ENCODE data around the gene SCAF4. TPM values are rescaled to one million over a fixed set of nuclear protein-coding genes. Genes with fewer than 3 reads are reported as not detected.

SCAF4 gene
- total and polyA plus RNA-seq, 9 of the 15 experiments (the other 6 are each of a cell fraction or from before 2014, with no cell fraction given) = 2.3 to 55.7 (median 17.2) TPM

GRCh38 chr21:31659536-31660258 lies 72.2 kb downstream of the SCAF4 start, which contains the start of gene SOD1 (continued):
- TF ChIP-seq, protein P1, sequence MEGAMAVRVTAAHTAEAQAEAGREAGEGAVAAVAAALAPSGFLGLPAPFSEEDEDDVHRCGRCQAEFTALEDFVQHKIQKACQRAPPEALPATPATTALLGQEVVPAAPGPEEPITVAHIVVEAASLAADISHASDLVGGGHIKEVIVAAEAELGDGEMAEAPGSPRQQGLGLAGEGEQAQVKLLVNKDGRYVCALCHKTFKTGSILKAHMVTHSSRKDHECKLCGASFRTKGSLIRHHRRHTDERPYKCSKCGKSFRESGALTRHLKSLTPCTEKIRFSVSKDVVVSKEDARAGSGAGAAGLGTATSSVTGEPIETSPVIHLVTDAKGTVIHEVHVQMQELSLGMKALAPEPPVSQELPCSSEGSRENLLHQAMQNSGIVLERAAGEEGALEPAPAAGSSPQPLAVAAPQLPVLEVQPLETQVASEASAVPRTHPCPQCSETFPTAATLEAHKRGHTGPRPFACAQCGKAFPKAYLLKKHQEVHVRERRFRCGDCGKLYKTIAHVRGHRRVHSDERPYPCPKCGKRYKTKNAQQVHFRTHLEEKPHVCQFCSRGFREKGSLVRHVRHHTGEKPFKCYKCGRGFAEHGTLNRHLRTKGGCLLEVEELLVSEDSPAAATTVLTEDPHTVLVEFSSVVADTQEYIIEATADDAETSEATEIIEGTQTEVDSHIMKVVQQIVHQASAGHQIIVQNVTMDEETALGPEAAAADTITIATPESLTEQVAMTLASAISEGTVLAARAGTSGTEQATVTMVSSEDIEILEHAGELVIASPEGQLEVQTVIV (CRISPR knock-in tag; IDR thresholded peaks at IDR 0.05; ENCODE audit: borderline replicate concordance) = no peak
- TF ChIP-seq TAF1 (IDR thresholded peaks at IDR 0.05; ENCODE audit: control insufficient read depth, extremely low read depth, insufficient read depth, low read length, severe bottlenecking) (peak; percentile 83), ZNF57 (CRISPR knock-in tag; IDR thresholded peaks at IDR 0.05) (no peak), FOXA3 (CRISPR knock-in tag; conservative IDR thresholded peaks at IDR 0.05 in 1 of 2, IDR thresholded peaks at IDR 0.05 in 1 of 2) (peak in 1 of 2 experiments; percentile 56; a peak in 2 of 4 replicates), NEUROD1 (IDR thresholded peaks at IDR 0.05; ENCODE audit: borderline replicate concordance, low read depth, low read length, partially characterized antibody) (peak; percentile 49), HNRNPUL1 (IDR thresholded peaks at IDR 0.05; ENCODE audit: low read length) (no peak), HNRNPL (IDR thresholded peaks at IDR 0.05; ENCODE audit: low read depth, low read length) (peak; percentile 93), SMAD3 (CRISPR knock-in tag; conservative IDR thresholded peaks at IDR 0.05) (no peak), PKNOX1 (IDR thresholded peaks at IDR 0.05) (no peak), ETV5 (CRISPR knock-in tag; IDR thresholded peaks at IDR 0.05; ENCODE audit: low read depth) (peak; percentile 73; the same call in 1 of the 2 replicates), ZSCAN29 (IDR thresholded peaks at IDR 0.05) (no peak; the same call in 1 of the 2 replicates), SOX6 (IDR thresholded peaks at IDR 0.05) (0 out of 2 replicates have a peak, but pooled peaks have one; percentile 19), MAZ (CRISPR knock-in tag; conservative IDR thresholded peaks at IDR 0.05 in 1 of 2, IDR thresholded peaks at IDR 0.05 in 1 of 2) (peak in 1 of 2 experiments; percentile 84; a peak in 2 of 4 replicates), RBM14 (IDR thresholded peaks at IDR 0.05; ENCODE audit: borderline replicate concordance, insufficient read depth, low read depth, low read length) (no peak)
- TF ChIP-seq, protein P2, sequence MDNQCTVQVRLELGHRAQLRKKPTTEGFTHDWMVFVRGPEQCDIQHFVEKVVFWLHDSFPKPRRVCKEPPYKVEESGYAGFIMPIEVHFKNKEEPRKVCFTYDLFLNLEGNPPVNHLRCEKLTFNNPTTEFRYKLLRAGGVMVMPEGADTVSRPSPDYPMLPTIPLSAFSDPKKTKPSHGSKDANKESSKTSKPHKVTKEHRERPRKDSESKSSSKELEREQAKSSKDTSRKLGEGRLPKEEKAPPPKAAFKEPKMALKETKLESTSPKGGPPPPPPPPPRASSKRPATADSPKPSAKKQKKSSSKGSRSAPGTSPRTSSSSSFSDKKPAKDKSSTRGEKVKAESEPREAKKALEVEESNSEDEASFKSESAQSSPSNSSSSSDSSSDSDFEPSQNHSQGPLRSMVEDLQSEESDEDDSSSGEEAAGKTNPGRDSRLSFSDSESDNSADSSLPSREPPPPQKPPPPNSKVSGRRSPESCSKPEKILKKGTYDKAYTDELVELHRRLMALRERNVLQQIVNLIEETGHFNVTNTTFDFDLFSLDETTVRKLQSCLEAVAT (IDR thresholded peaks at IDR 0.05) = peak in 1 of 2 experiments; percentile 28; a peak in 1 of 4 replicates
- TF ChIP-seq, protein P3, sequence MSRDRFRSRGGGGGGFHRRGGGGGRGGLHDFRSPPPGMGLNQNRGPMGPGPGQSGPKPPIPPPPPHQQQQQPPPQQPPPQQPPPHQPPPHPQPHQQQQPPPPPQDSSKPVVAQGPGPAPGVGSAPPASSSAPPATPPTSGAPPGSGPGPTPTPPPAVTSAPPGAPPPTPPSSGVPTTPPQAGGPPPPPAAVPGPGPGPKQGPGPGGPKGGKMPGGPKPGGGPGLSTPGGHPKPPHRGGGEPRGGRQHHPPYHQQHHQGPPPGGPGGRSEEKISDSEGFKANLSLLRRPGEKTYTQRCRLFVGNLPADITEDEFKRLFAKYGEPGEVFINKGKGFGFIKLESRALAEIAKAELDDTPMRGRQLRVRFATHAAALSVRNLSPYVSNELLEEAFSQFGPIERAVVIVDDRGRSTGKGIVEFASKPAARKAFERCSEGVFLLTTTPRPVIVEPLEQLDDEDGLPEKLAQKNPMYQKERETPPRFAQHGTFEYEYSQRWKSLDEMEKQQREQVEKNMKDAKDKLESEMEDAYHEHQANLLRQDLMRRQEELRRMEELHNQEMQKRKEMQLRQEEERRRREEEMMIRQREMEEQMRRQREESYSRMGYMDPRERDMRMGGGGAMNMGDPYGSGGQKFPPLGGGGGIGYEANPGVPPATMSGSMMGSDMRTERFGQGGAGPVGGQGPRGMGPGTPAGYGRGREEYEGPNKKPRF (IDR thresholded peaks at IDR 0.05; ENCODE audit: low read depth, low read length) = no peak
- TF ChIP-seq, protein P4, sequence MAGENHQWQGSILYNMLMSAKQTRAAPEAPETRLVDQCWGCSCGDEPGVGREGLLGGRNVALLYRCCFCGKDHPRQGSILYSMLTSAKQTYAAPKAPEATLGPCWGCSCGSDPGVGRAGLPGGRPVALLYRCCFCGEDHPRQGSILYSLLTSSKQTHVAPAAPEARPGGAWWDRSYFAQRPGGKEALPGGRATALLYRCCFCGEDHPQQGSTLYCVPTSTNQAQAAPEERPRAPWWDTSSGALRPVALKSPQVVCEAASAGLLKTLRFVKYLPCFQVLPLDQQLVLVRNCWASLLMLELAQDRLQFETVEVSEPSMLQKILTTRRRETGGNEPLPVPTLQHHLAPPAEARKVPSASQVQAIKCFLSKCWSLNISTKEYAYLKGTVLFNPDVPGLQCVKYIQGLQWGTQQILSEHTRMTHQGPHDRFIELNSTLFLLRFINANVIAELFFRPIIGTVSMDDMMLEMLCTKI (IDR thresholded peaks at IDR 0.05; ENCODE audit: partially characterized antibody) = no peak

Measured in K562 (cell line).